DND-41 (cell line): ENCODE data around the gene HIPK1.

ENCODE experiments used
- ATAC-seq: fragments of 200-7000 bp; cut with Tn5 transposase; 3 replicates; pipeline ENCODE4 v1.9.1; 2021; ENCODE audit warnings: low read depth; ENCODE audit not compliant: insufficient read depth
- DNase-seq: peaks from one replicate; pipeline ENCODE4 v3.0.0-alpha.2; 2020
- H2AFZ ChIP-seq: 2 replicates; pipeline ENCODE4 v1.6.0; 2012; ENCODE audit warnings: low read depth, low read length
- H3K27ac ChIP-seq: 2 replicates; pipeline ENCODE4 v1.5.1; 2012; ENCODE audit warnings: low read length, inconsistent platforms
- H3K27me3 ChIP-seq: fragments of 200-600 bp; sonication (generic); 2 replicates; pipeline ENCODE4 v1.6.0; 2012; ENCODE audit warnings: low read length, mild to moderate bottlenecking, inconsistent platforms; ENCODE audit not compliant: insufficient read depth, poor library complexity
- H3K36me3 ChIP-seq: 2 replicates; pipeline ENCODE4 v1.5.1; 2012; ENCODE audit warnings: low read length, inconsistent platforms; ENCODE audit not compliant: insufficient read depth
- H3K4me1 ChIP-seq: 2 replicates; pipeline ENCODE4 v1.5.1; 2012; ENCODE audit warnings: mild to moderate bottlenecking, low read length; ENCODE audit not compliant: insufficient read depth
- H3K4me2 ChIP-seq: 2 replicates; pipeline ENCODE4 v1.6.0; 2012; ENCODE audit warnings: mild to moderate bottlenecking, moderate library complexity, low read length, inconsistent platforms; ENCODE audit not compliant: insufficient read depth
- H3K4me3 ChIP-seq, 2 experiments: fragments of 200-600 bp in 1 of 2; shearing (Covaris generic) in 1 of 2; 2 replicates each; pipeline ENCODE4 v1.5.1; 2012 to 2016; ENCODE audit warnings: inconsistent platforms in 2 of 2, low read length in 2 of 2, mild to moderate bottlenecking in 2 of 2, low read depth in 1 of 2, moderate library complexity in 1 of 2
- H3K79me2 ChIP-seq: 2 replicates; pipeline ENCODE4 v1.6.0; 2012; ENCODE audit warnings: low read length, inconsistent platforms; ENCODE audit not compliant: insufficient read depth
- H3K9ac ChIP-seq: 2 replicates; pipeline ENCODE4 v1.6.0; 2012; ENCODE audit warnings: low read depth, mild to moderate bottlenecking, inconsistent platforms, low read length, moderate library complexity
- H3K9me3 ChIP-seq: 2 replicates; pipeline ENCODE4 v1.5.1; 2012; ENCODE audit warnings: low read length, moderate library complexity, mild to moderate bottlenecking, inconsistent platforms; ENCODE audit not compliant: insufficient read depth, severe bottlenecking
- H4K20me1 ChIP-seq: 2 replicates; pipeline ENCODE4 v1.6.0; 2012; ENCODE audit warnings: low read length; ENCODE audit not compliant: insufficient read depth
- EZH2 ChIP-seq: IDR thresholded peaks from 3 replicates; pipeline ENCODE4 v1.6.1; 2012; ENCODE audit warnings: borderline replicate concordance, low read depth, mild to moderate bottlenecking, moderate library complexity, low read length, inconsistent platforms; ENCODE audit not compliant: severe bottlenecking
- TF ChIP-seq, protein P1 (sequence below): IDR thresholded peaks from 2 replicates; pipeline ENCODE4 v1.5.1; 2012; ENCODE audit warnings: borderline replicate concordance, low read length, moderate library complexity, mild to moderate bottlenecking; ENCODE audit not compliant: poor library complexity, severe bottlenecking; ENCODE audit errors: extremely low read depth

Gene HIPK1

DNA sequence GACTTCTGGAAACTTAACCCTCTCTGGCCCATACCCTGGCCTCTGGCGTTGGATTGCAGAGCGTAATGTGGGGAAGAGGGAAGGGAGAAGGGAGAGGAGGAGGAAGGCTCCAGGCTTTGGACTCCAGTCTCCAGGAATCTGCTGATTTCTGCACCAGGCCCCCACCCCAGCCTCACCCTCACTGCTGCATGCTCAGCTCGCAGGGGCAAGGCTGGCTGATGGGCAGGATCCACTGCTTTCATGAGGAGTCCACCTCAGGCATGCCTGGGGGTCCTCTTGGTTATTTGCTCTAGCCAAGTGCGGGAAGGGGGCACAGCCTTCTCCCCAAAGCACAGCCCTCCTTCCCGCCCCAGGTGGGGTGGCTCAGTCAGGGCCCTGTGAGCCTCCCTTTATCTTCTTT, 53.8 kb downstream of the HIPK1 start:
- H3K4me2 ChIP-seq: no peak overlapping the region
- H2AFZ ChIP-seq: no peak overlapping the region
- H3K9ac ChIP-seq: no peak overlapping the region
- no peaks in the 10 kb centered on the region for H3K36me3 ChIP-seq
- TF ChIP-seq, protein P1, sequence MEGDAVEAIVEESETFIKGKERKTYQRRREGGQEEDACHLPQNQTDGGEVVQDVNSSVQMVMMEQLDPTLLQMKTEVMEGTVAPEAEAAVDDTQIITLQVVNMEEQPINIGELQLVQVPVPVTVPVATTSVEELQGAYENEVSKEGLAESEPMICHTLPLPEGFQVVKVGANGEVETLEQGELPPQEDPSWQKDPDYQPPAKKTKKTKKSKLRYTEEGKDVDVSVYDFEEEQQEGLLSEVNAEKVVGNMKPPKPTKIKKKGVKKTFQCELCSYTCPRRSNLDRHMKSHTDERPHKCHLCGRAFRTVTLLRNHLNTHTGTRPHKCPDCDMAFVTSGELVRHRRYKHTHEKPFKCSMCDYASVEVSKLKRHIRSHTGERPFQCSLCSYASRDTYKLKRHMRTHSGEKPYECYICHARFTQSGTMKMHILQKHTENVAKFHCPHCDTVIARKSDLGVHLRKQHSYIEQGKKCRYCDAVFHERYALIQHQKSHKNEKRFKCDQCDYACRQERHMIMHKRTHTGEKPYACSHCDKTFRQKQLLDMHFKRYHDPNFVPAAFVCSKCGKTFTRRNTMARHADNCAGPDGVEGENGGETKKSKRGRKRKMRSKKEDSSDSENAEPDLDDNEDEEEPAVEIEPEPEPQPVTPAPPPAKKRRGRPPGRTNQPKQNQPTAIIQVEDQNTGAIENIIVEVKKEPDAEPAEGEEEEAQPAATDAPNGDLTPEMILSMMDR: no peak
- no peak for TF ChIP-seq EZH2
- H3K9me3 ChIP-seq: no peaks in the 10 kb centered on the region
- no peaks in the 10 kb centered on the region for H4K20me1 ChIP-seq
- no peak for ATAC-seq
- no peak for DNase-seq
- no peak overlapping the region for H3K27ac ChIP-seq
- no peaks in the 10 kb centered on the region for H3K4me1 ChIP-seq
- H3K79me2 ChIP-seq: no peaks in the 10 kb centered on the region
- H3K4me3 ChIP-seq: no peak overlapping the region
- no peaks in the 10 kb centered on the region for H3K27me3 ChIP-seq

GRCh38 chr1:113983391-113983790, 54.3 kb downstream of the HIPK1 start:
- Histone ChIP-seq H3K36me3 (no peaks in the 10 kb centered on the region), H3K27ac (no peak overlapping the region), H2AFZ (no peak overlapping the region), H3K9me3 (no peaks in the 10 kb centered on the region), H3K4me2 (no peak overlapping the region), H3K4me3 (no peak overlapping the region), H3K27me3 (no peaks in the 10 kb centered on the region), H3K79me2 (no peaks in the 10 kb centered on the region), H3K4me1 (no peaks in the 10 kb centered on the region), H4K20me1 (no peaks in the 10 kb centered on the region), H3K9ac (no peak overlapping the region)
- ATAC-seq (peak; percentile 68), DNase-seq (peak; percentile 46)
- TF ChIP-seq EZH2: no peak
- TF ChIP-seq, protein P1: no peak

- Histone ChIP-seq H3K79me2 (no peaks in the 10 kb centered on the region), H4K20me1 (no peaks in the 10 kb centered on the region), H3K4me3 (no peak overlapping the region), H3K36me3 (no peaks in the 10 kb centered on the region), H3K27me3 (no peaks in the 10 kb centered on the region), H3K4me1 (no peaks in the 10 kb centered on the region), H3K9me3 (peaks cover under 1% of the 10 kb centered on the region), H3K4me2 (no peak overlapping the region), H3K27ac (no peak overlapping the region), H3K9ac (no peak overlapping the region), H2AFZ (no peak overlapping the region)
- ATAC-seq: no peak
- TF ChIP-seq, protein P1: no peak
- no peak for TF ChIP-seq EZH2
- no peak for DNase-seq
Observed at GRCh38 chr1:113983826-113984225, 54.7 kb downstream of the HIPK1 start.

DNA sequence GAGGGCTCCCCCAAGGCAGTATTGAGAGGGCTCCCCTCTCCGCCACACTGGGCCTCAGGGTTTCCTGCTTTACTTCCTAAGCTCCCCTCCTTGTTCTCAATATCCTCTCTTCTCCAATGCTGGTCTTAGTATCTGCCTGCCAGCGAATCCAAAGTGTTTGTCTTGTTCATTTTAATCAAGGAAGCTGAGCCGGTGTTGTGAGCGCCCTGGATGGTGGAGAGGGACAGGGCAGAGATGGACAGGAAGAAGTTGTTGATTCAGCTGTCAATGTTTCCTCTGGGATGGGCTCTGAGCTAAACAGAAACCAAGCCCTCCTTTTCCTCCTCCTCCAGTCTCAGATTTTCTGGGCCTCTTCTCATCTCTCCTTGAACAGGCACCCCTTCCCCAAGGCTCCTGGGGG, 55.6 kb downstream of the HIPK1 start:
- TF ChIP-seq EZH2: no peak
- TF ChIP-seq, protein P1: no peak
- no peak for ATAC-seq
- no peaks in the 10 kb centered on the region for H3K36me3 ChIP-seq
- DNase-seq: no peak
- H3K4me1 ChIP-seq: no peaks in the 10 kb centered on the region
- H2AFZ ChIP-seq: no peak overlapping the region
- H3K27me3 ChIP-seq: no peaks in the 10 kb centered on the region
- H4K20me1 ChIP-seq: no peaks in the 10 kb centered on the region
- no peak overlapping the region for H3K27ac ChIP-seq
- H3K9ac ChIP-seq: no peak overlapping the region
- no peaks in the 10 kb centered on the region for H3K79me2 ChIP-seq
- H3K9me3 ChIP-seq: peaks cover 2% of the 10 kb centered on the region
- no peak overlapping the region for H3K4me3 ChIP-seq
- H3K4me2 ChIP-seq: no peak overlapping the region
